GM12874 (cell line): ENCODE results near the gene PYDC2.

Experiments used
- CTCF ChIP-seq: IDR thresholded peaks from 2 replicates; pipeline ENCODE4 v1.5.1; 2011; ENCODE audit warnings: low read depth, mild to moderate bottlenecking, control low read depth, low read length, moderate library complexity; ENCODE audit not compliant: insufficient read depth

Gene PYDC2

GRCh38 chr3:191461113-191461595 is at the start of gene PYDC2:
TSS of gene PYDC2 (plus strand) at chr3:191461163. CDS start at chr3:191461163, 0 bp downstream.
- no peak for TF ChIP-seq CTCF

- no peak for TF ChIP-seq CTCF
Observed at GRCh38 chr3:191412759-191413158, 48.2 kb upstream of the PYDC2 start.

GRCh38 chr3:191414286-191414685 is 46.7 kb upstream of the PYDC2 start:
- TF ChIP-seq CTCF = no peak

GRCh38 chr3:191414732-191415131 is 46.2 kb upstream of the PYDC2 start:
- no peak for TF ChIP-seq CTCF

- TF ChIP-seq CTCF = no peak
Observed at GRCh38 chr3:191415566-191415965, 45.4 kb upstream of the PYDC2 start.

DNA sequence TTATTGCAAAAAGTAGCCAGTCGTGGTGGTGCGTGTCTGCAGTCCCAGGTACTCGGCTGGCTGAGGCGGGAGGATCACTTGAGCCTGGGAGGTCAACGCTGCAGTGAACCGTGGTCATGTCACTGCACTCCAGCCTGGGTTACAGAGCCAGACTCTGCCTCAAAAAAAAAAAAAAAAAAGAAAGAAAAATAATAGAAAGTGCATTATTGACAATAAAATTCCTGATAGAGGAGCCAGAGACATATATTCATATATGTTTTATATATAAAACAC is 43.6 kb upstream of the PYDC2 start:
- TF ChIP-seq CTCF = no peak

DNA sequence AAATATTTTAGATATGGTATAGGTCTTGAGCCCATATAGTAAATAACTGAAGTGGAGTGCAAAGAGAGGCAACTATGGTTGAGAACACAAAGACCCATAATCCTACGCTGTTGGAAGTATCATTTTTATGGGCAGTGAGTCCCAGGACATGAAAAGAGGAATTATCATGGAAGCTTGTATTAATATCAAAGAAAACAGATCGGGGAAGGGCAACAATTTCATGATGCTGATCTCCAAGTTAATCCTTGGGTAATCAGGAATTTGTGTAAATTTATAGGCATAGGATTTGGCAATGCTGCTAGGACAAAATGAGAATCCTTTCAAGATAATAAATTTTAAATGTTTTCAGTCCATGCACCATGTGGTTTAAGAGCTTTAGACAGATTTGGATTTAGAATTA is 40.2 kb upstream of the PYDC2 start:
- TF ChIP-seq CTCF = no peak

DNA sequence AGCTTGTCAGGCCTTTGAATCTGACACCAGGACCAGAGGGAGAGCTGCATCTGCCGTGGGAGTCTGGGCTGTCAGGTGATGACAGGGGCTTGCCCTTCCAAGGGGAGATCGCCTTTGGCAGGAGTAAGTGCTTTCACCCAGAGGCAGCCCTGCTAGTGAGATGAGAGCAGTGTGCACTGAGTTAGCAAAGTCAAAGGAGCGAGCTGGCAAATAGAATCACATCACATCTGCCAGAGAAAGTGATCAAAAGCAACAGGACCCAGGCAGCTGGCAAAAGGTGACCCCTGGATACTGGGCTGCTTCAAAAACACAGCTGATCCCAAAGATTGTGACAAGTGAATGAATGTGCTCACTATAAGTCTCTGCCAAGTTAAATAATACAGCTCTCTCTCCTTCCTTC is 36.1 kb upstream of the PYDC2 start:
- TF ChIP-seq CTCF = no peak
